ENCODE results near the gene SUCO. TPM values are rescaled to one million over a fixed set of nuclear protein-coding genes. Genes with fewer than 3 reads are reported as not detected.

SUCO gene
- total and polyA plus RNA-seq, 2 of the 13 experiments (the other 11 are each of a cell fraction or from before 2014, with no cell fraction given), result 12.6 to 25.5 TPM

DNA sequence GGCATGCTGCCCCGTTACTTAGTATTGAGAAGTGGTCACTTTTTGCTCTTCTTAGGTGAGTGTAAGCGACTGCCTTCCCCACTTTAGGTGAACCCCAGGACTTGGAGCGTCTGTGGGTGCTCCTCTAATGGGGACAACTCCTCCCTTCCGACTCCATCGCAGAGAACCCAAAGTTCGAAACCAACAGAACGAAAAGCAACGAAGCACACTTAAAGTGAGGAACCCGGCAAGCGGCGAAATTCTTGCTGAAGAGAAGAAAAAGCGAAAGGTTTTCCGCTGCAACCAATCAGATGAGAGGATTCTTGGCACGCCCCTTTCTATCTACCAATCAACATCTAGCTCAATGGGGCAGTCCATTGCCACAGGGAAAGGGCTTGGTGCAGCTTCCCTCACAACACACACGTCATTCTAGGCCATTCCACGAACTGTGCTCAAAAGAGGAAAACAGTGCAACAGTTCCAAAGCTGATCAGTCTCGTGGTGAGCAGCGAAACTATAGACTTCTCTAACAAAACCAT, 709 bp upstream of the SUCO start (continued):
- TF ChIP-seq, protein P1, sequence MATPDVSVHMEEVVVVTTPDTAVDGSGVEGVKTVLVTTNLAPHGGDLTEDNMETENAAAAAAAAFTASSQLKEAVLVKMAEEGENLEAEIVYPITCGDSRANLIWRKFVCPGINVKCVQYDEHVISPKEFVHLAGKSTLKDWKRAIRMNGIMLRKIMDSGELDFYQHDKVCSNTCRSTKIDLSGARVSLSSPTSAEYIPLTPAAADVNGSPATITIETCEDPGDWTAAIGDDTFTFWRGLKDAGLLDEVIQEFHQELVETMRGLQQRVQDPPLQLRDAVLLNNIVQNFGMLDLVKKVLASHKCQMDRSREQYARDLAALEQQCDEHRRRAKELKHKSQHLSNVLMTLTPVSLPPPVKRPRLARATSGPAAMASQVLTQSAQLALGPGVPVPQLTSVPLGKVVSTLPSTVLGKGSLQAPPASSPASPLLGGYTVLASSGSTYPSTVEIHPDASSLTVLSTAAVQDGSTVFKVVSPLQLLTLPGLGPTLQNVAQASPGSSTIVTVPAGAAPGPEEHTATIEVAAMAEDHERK (CRISPR knock-in tag; IDR thresholded peaks at IDR 0.05; ENCODE audit: low read depth), result no peak
- 0 out of 2 replicates have a peak, but pooled peaks have one; percentile 12 for TF ChIP-seq ZNF709 (CRISPR knock-in tag; IDR thresholded peaks at IDR 0.05)
- TF ChIP-seq, protein P2, sequence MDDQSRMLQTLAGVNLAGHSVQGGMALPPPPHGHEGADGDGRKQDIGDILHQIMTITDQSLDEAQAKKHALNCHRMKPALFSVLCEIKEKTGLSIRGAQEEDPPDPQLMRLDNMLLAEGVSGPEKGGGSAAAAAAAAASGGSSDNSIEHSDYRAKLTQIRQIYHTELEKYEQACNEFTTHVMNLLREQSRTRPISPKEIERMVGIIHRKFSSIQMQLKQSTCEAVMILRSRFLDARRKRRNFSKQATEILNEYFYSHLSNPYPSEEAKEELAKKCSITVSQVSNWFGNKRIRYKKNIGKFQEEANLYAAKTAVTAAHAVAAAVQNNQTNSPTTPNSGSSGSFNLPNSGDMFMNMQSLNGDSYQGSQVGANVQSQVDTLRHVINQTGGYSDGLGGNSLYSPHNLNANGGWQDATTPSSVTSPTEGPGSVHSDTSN (CRISPR knock-in tag; IDR thresholded peaks at IDR 0.05; ENCODE audit: borderline replicate concordance), result no peak
- TF ChIP-seq KMT2A (CRISPR knock-in tag; IDR thresholded peaks at IDR 0.05), result peak; percentile 69; the same call in 1 of the 2 replicates
- no peak for TF ChIP-seq ZNF451 (CRISPR knock-in tag; IDR thresholded peaks at IDR 0.05)
- no peak for TF ChIP-seq ZNF670 (CRISPR knock-in tag; IDR thresholded peaks at IDR 0.05; ENCODE audit: borderline replicate concordance)
- TF ChIP-seq, protein P3, sequence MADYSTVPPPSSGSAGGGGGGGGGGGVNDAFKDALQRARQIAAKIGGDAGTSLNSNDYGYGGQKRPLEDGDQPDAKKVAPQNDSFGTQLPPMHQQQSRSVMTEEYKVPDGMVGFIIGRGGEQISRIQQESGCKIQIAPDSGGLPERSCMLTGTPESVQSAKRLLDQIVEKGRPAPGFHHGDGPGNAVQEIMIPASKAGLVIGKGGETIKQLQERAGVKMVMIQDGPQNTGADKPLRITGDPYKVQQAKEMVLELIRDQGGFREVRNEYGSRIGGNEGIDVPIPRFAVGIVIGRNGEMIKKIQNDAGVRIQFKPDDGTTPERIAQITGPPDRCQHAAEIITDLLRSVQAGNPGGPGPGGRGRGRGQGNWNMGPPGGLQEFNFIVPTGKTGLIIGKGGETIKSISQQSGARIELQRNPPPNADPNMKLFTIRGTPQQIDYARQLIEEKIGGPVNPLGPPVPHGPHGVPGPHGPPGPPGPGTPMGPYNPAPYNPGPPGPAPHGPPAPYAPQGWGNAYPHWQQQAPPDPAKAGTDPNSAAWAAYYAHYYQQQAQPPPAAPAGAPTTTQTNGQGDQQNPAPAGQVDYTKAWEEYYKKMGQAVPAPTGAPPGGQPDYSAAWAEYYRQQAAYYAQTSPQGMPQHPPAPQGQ (CRISPR knock-in tag; IDR thresholded peaks at IDR 0.05; ENCODE audit: borderline replicate concordance), result no peak
- TF ChIP-seq FOXO1 (CRISPR knock-in tag; IDR thresholded peaks at IDR 0.05), result 0 out of 2 replicates have a peak, but pooled peaks have one; percentile 19
- TF ChIP-seq, protein P4, sequence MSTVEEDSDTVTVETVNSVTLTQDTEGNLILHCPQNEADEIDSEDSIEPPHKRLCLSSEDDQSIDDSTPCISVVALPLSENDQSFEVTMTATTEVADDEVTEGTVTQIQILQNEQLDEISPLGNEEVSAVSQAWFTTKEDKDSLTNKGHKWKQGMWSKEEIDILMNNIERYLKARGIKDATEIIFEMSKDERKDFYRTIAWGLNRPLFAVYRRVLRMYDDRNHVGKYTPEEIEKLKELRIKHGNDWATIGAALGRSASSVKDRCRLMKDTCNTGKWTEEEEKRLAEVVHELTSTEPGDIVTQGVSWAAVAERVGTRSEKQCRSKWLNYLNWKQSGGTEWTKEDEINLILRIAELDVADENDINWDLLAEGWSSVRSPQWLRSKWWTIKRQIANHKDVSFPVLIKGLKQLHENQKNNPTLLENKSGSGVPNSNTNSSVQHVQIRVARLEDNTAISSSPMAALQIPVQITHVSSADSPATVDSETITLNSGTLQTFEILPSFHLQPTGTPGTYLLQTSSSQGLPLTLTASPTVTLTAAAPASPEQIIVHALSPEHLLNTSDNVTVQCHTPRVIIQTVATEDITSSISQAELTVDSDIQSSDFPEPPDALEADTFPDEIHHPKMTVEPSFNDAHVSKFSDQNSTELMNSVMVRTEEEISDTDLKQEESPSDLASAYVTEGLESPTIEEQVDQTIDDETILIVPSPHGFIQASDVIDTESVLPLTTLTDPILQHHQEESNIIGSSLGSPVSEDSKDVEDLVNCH (CRISPR knock-in tag; IDR thresholded peaks at IDR 0.05), result no peak
- TF ChIP-seq SIN3B (IDR thresholded peaks at IDR 0.05; ENCODE audit: low read length), result 0 out of 2 replicates have a peak, but pooled peaks have one; percentile 46
- TF ChIP-seq KDM5A (IDR thresholded peaks at IDR 0.05; ENCODE audit: borderline replicate concordance, low read length), result peak; percentile 83; the same call in 1 of the 2 replicates
- TF ChIP-seq KLF9 (CRISPR knock-in tag; IDR thresholded peaks at IDR 0.05; ENCODE audit: low read depth), result no peak
- peak; percentile 88 for TF ChIP-seq NFYC (CRISPR knock-in tag; IDR thresholded peaks at IDR 0.05)
- TF ChIP-seq, protein P5, sequence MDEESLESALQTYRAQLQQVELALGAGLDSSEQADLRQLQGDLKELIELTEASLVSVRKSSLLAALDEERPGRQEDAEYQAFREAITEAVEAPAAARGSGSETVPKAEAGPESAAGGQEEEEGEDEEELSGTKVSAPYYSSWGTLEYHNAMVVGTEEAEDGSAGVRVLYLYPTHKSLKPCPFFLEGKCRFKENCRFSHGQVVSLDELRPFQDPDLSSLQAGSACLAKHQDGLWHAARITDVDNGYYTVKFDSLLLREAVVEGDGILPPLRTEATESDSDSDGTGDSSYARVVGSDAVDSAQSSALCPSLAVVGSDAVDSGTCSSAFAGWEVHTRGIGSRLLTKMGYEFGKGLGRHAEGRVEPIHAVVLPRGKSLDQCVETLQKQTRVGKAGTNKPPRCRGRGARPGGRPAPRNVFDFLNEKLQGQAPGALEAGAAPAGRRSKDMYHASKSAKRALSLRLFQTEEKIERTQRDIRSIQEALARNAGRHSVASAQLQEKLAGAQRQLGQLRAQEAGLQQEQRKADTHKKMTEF (CRISPR knock-in tag; IDR thresholded peaks at IDR 0.05), result peak; percentile 7; the same call in 1 of the 2 replicates
- TF ChIP-seq NRL (CRISPR knock-in tag; IDR thresholded peaks at IDR 0.05; ENCODE audit: borderline replicate concordance), result no peak
- TF ChIP-seq, protein P6, sequence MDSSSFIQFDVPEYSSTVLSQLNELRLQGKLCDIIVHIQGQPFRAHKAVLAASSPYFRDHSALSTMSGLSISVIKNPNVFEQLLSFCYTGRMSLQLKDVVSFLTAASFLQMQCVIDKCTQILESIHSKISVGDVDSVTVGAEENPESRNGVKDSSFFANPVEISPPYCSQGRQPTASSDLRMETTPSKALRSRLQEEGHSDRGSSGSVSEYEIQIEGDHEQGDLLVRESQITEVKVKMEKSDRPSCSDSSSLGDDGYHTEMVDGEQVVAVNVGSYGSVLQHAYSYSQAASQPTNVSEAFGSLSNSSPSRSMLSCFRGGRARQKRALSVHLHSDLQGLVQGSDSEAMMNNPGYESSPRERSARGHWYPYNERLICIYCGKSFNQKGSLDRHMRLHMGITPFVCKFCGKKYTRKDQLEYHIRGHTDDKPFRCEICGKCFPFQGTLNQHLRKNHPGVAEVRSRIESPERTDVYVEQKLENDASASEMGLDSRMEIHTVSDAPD (CRISPR knock-in tag; IDR thresholded peaks at IDR 0.05), result 0 out of 2 replicates have a peak, but pooled peaks have one; percentile 58
- no peak for TF ChIP-seq HNF4G (IDR thresholded peaks at IDR 0.05; ENCODE audit: borderline replicate concordance, low read depth, low read length)
- no peak for TF ChIP-seq HNF4G (CRISPR knock-in tag; IDR thresholded peaks at IDR 0.05; ENCODE audit: borderline replicate concordance, low read depth)
- TF ChIP-seq, protein P7, sequence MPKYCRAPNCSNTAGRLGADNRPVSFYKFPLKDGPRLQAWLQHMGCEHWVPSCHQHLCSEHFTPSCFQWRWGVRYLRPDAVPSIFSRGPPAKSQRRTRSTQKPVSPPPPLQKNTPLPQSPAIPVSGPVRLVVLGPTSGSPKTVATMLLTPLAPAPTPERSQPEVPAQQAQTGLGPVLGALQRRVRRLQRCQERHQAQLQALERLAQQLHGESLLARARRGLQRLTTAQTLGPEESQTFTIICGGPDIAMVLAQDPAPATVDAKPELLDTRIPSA (CRISPR knock-in tag; IDR thresholded peaks at IDR 0.05; ENCODE audit: borderline replicate concordance), result no peak

Data from HepG2 (cell line).